Liver (tissue), 9 donors: Measurements from ENCODE around the gene ATG4B. TPM values are rescaled to one million over a fixed set of nuclear protein-coding genes. Genes with fewer than 3 reads are reported as not detected.
A peak's percentile ranks its signal among the peaks of the same experiment; 100 is the strongest.

Source experiments
- DNase-seq: peaks from one replicate; pipeline ENCODE4 v3.0.0-alpha.2; 2017; ENCODE audit warnings: low spot score
- H3K27ac ChIP-seq, 2 donors: one replicate each; pipeline ENCODE4 v1.7.0; 2013; ENCODE audit warnings: inconsistent platforms in 2 of 2, low read length in 2 of 2, control low read depth in 1 of 2, low read depth in 1 of 2, mild to moderate bottlenecking in 1 of 2
- H3K27me3 ChIP-seq, 4 donors: one replicate each; pipeline versions ENCODE4 v1.6.1 to v1.7.0; 2013; ENCODE audit warnings: low read length in 3 of 4, inconsistent platforms in 1 of 4, mild to moderate bottlenecking in 1 of 4, moderate library complexity in 1 of 4; ENCODE audit not compliant: control insufficient read depth in 4 of 4, insufficient read depth in 4 of 4
- H3K36me3 ChIP-seq, 4 donors: one replicate each; pipeline versions ENCODE4 v1.6.1 to v1.7.0; 2013; ENCODE audit warnings: low read length in 3 of 4, mild to moderate bottlenecking in 3 of 4, low read depth in 1 of 4, moderate library complexity in 1 of 4; ENCODE audit not compliant: control insufficient read depth in 4 of 4, insufficient read depth in 3 of 4
- H3K4me1 ChIP-seq, 4 donors: one replicate each; pipeline versions ENCODE4 v1.6.1 to v1.7.0; 2013; ENCODE audit warnings: low read length in 3 of 4, mild to moderate bottlenecking in 3 of 4, moderate library complexity in 1 of 4; ENCODE audit not compliant: control insufficient read depth in 4 of 4, insufficient read depth in 4 of 4
- H3K4me3 ChIP-seq, 3 donors: one replicate each; pipeline versions ENCODE4 v1.6.1 to v1.7.0; 2013; ENCODE audit warnings: low read length in 3 of 3, control low read depth in 1 of 3, low read depth in 1 of 3, mild to moderate bottlenecking in 1 of 3
- H3K9ac ChIP-seq, 2 donors: one replicate each; pipeline ENCODE4 v1.7.0; 2013; ENCODE audit warnings: low read length in 2 of 2, mild to moderate bottlenecking in 2 of 2, moderate library complexity in 2 of 2, control low read depth in 1 of 2, low read depth in 1 of 2
- H3K9me3 ChIP-seq, 4 donors: one replicate each; pipeline versions ENCODE4 v1.6.1 to v1.7.0; 2013; ENCODE audit warnings: low read length in 3 of 4; ENCODE audit not compliant: control insufficient read depth in 4 of 4
- ATF3 ChIP-seq: IDR thresholded peaks from 2 replicates; pipeline ENCODE4 v1.6.1; 2016; ENCODE audit warnings: antibody characterized with exemption
- EGR1 ChIP-seq, 2 donors: IDR thresholded peaks; 2 replicates each; pipeline ENCODE4 v1.6.1; 2016 to 2018; ENCODE audit warnings: antibody characterized with exemption in 2 of 2, low read depth in 2 of 2
- FOXA1 ChIP-seq: IDR thresholded peaks from 2 replicates; pipeline ENCODE4 v1.6.1; 2016; ENCODE audit warnings: antibody characterized with exemption
- GABPA ChIP-seq, 2 donors: IDR thresholded peaks in 1 of 2; conservative IDR thresholded peaks in 1 of 2; 2 replicates each; pipeline ENCODE4 v1.6.1; 2016; ENCODE audit warnings: antibody characterized with exemption in 2 of 2, mild to moderate bottlenecking in 1 of 2, moderate library complexity in 1 of 2
- HNF4A ChIP-seq, 2 donors: conservative IDR thresholded peaks; 2 replicates each; pipeline ENCODE4 v1.6.1; 2016; ENCODE audit warnings: antibody characterized with exemption in 2 of 2, mild to moderate bottlenecking in 2 of 2
- HNF4G ChIP-seq: IDR thresholded peaks from 2 replicates; pipeline ENCODE4 v1.6.1; 2016; ENCODE audit warnings: antibody characterized with exemption
- JUND ChIP-seq, 2 donors: IDR thresholded peaks; 2 replicates each; pipeline ENCODE4 v1.6.1; 2016; ENCODE audit warnings: antibody characterized with exemption in 2 of 2
- NR2F2 ChIP-seq: IDR thresholded peaks from 2 replicates; pipeline ENCODE4 v1.6.1; 2016; ENCODE audit warnings: antibody characterized with exemption
- RAD21 ChIP-seq, 2 donors: IDR thresholded peaks; 2 replicates each; pipeline ENCODE4 v1.6.1; 2016; ENCODE audit warnings: antibody characterized with exemption in 2 of 2, mild to moderate bottlenecking in 2 of 2
- RXRA ChIP-seq, 2 donors: IDR thresholded peaks; 2 replicates each; pipeline ENCODE4 v1.6.1; 2017 to 2018; ENCODE audit warnings: antibody characterized with exemption in 2 of 2, mild to moderate bottlenecking in 1 of 2
- TAF1 ChIP-seq: conservative IDR thresholded peaks from 2 replicates; pipeline ENCODE4 v1.6.1; 2016; ENCODE audit warnings: antibody characterized with exemption, mild to moderate bottlenecking
- WGBS: extraction: QIAGEN DNeasy Blood & Tissue Kit; methylation state at CpG from one replicate; pipeline ENCODE4 v1.1.7; 2013; 5-methylcytosine and 5-hydroxymethylcytosine counted together
- polyA plus RNA-seq, 2 donors: library from polyadenylated mRNA; stranded (reverse) in 1 of 2; unstranded in 1 of 2; fragments of 200-250 nt in 1 of 2; fragments of >200 nt in 1 of 2; fragmentation: Nextera tagmentation in 1 of 2; extraction: Ambion mirVana in 1 of 2; gene quantifications; one replicate each; pipeline versions ENCODE4 v1.2.1 to v1.2.3, GENCODE V29; 2013 to 2015
- total RNA-seq, 2 donors: library from RNA; depleted of rRNA; stranded (reverse); fragments of >200 nt; gene quantifications; one replicate each; pipeline ENCODE4 v1.2.3, GENCODE V29; 2014
- TF ChIP-seq, protein P1 (sequence below): IDR thresholded peaks from 2 replicates; pipeline ENCODE4 v1.6.1; 2016; ENCODE audit warnings: antibody characterized with exemption, mild to moderate bottlenecking
- TF ChIP-seq, protein P2 (sequence below): fragments of 150-350 bp; IDR thresholded peaks from 2 replicates; pipeline ENCODE4 v1.5.1; 2017; ENCODE audit warnings: improper control_type of control experiment, low read depth, low read length; ENCODE audit not compliant: missing input control
- TF ChIP-seq, protein P3 (sequence below): IDR thresholded peaks from 2 replicates; pipeline ENCODE4 v1.6.1; 2016; ENCODE audit warnings: antibody characterized with exemption
- donor health status: healthy.
- donor health status: healthy.
- donor health status: healthy.
- donor health status: healthy.
- donor health status: healthy.

The ATG4B gene
- total and polyA plus RNA-seq, 4 donors, result 31.0 to 50.3 (median 37.7) TPM

DNA sequence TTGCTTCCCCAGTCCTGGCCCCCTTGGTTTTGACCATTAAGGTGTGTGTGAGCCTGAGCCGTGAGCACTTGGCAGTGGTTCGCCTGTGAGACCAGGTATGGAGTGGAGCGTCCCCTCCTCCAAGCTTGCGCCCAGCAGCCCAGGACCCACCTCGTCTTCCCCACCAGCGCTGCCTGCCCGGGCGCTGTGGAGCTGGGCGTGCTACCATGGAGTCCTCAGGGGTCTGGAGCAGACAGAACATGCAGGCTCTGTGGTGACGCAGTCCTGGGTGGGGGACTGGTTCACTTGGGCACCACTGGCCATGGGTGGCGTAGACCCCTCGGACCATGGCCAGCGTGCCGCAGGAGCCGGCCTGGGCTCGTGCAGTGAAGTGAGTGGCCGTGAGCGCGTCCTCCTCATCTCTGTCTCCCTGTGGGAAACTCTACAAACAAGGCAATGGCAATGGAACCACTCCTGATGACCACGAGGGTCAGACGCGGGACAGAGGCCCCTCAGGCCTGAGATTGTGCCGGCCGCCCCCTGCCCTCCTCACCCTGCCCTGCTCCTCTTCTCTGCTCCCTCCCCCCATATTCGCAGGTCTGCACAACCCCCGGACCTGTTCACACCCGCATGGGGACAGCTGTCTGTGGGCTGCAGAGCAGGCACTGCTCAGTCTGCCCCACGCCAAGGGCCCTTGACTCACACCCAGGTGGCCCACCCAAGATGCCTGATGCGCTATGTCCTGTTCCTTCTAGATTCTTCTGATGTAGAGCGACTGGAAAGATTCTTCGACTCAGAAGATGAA, 34.2 kb downstream of the ATG4B start:
- Histone ChIP-seq H3K4me1 (peaks cover 0 to 9% (median 0%) of the 10 kb centered on the region in 4 donors), H3K9me3 (no peaks in the 10 kb centered on the region), H3K4me3 (no peak overlapping the region), H3K27me3 (no peaks in the 10 kb centered on the region), H3K27ac (no peak overlapping the region), H3K9ac (no peak overlapping the region), H3K36me3 (peaks cover 2 to 50% (median 13%) of the 10 kb centered on the region in 4 donors)
- WGBS, result 97% methylated on average over 31 of the region's 31 CpGs
- DNase-seq, result no peak
- TF ChIP-seq, protein P1, sequence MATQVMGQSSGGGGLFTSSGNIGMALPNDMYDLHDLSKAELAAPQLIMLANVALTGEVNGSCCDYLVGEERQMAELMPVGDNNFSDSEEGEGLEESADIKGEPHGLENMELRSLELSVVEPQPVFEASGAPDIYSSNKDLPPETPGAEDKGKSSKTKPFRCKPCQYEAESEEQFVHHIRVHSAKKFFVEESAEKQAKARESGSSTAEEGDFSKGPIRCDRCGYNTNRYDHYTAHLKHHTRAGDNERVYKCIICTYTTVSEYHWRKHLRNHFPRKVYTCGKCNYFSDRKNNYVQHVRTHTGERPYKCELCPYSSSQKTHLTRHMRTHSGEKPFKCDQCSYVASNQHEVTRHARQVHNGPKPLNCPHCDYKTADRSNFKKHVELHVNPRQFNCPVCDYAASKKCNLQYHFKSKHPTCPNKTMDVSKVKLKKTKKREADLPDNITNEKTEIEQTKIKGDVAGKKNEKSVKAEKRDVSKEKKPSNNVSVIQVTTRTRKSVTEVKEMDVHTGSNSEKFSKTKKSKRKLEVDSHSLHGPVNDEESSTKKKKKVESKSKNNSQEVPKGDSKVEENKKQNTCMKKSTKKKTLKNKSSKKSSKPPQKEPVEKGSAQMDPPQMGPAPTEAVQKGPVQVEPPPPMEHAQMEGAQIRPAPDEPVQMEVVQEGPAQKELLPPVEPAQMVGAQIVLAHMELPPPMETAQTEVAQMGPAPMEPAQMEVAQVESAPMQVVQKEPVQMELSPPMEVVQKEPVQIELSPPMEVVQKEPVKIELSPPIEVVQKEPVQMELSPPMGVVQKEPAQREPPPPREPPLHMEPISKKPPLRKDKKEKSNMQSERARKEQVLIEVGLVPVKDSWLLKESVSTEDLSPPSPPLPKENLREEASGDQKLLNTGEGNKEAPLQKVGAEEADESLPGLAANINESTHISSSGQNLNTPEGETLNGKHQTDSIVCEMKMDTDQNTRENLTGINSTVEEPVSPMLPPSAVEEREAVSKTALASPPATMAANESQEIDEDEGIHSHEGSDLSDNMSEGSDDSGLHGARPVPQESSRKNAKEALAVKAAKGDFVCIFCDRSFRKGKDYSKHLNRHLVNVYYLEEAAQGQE, result no peak
- TF ChIP-seq JUND (IDR thresholded peaks at IDR 0.05), result no peak
- TF ChIP-seq GABPA (IDR thresholded peaks at IDR 0.05 in 1 of 2, conservative IDR thresholded peaks at IDR 0.05 in 1 of 2), result no peak
- no peak for TF ChIP-seq NR2F2
- no peak for TF ChIP-seq FOXA1
- TF ChIP-seq, protein P2, sequence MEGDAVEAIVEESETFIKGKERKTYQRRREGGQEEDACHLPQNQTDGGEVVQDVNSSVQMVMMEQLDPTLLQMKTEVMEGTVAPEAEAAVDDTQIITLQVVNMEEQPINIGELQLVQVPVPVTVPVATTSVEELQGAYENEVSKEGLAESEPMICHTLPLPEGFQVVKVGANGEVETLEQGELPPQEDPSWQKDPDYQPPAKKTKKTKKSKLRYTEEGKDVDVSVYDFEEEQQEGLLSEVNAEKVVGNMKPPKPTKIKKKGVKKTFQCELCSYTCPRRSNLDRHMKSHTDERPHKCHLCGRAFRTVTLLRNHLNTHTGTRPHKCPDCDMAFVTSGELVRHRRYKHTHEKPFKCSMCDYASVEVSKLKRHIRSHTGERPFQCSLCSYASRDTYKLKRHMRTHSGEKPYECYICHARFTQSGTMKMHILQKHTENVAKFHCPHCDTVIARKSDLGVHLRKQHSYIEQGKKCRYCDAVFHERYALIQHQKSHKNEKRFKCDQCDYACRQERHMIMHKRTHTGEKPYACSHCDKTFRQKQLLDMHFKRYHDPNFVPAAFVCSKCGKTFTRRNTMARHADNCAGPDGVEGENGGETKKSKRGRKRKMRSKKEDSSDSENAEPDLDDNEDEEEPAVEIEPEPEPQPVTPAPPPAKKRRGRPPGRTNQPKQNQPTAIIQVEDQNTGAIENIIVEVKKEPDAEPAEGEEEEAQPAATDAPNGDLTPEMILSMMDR, result no peak
- no peak for TF ChIP-seq HNF4A (conservative IDR thresholded peaks at IDR 0.05)
- no peak for TF ChIP-seq ATF3
- no peak for TF ChIP-seq EGR1 (IDR thresholded peaks at IDR 0.05; ENCODE audit: low read depth in 2 of 2)
- TF ChIP-seq RXRA (IDR thresholded peaks at IDR 0.05), result no peak
- TF ChIP-seq RAD21 (IDR thresholded peaks at IDR 0.05), result no peak
- TF ChIP-seq TAF1, result no peak

DNA sequence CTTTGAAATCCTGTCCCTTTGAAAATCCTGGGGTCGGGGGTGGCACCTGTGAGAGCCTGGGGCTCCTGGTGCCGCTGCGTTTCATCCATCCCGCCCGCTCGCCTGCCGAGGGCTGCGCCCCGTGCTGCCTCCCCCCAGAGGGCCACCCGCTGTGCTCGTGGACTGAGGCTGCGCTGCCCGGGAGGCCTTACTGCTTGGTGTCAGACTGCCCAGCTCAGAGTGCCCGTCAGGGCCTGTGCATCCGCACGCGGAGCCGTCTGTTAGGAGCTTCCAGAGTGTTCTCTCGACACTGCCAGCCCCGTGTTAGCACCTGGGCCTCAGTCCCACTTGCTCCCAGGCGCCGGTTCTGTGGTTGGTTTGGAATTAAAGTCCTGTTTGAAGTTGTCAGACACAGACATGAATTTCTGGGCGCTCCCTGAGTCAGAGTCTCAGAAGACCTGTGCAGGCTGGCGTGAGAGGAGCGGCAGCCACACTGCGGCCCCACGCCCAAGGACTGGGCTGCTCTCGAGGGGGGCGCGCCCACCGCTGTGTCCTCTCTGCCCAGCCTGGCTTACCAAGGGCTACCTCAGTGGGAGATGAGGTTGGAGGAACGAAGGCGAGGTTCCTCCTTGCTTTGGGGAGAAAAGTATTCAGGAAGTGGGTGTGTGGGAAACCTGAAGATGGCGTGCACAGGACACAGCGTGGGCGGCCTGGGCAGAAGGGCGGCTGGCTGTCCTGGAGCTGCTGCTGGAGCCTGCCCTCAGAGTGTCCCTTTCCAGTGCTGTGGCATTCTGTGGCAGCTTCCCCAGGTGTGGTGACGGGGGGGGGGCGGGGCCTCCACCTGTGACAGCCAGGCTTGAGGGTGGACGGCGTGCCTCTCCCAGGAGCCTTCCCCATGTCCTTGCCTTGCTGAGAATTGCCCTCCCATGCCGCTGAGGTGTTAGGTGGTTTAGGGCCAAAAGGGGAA, 35.0 kb downstream of the ATG4B start:
- Histone ChIP-seq H3K27me3 (no peaks in the 10 kb centered on the region), H3K36me3 (peaks cover 2 to 50% (median 13%) of the 10 kb centered on the region in 4 donors), H3K4me3 (no peak overlapping the region), H3K9ac (no peak overlapping the region), H3K9me3 (no peaks in the 10 kb centered on the region), H3K27ac (peak overlapping the region in 1 of 2 donors; percentile 44), H3K4me1 (peaks cover 0 to 9% (median 0%) of the 10 kb centered on the region in 4 donors)
- no peak for DNase-seq
- WGBS, result 95% methylated on average over 42 of the region's 42 CpGs
- TF ChIP-seq, protein P3, sequence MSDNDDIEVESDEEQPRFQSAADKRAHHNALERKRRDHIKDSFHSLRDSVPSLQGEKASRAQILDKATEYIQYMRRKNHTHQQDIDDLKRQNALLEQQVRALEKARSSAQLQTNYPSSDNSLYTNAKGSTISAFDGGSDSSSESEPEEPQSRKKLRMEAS, result no peak
- TF ChIP-seq, protein P2, result no peak
- TF ChIP-seq JUND (IDR thresholded peaks at IDR 0.05), result no peak
- TF ChIP-seq FOXA1, result no peak
- TF ChIP-seq HNF4A (conservative IDR thresholded peaks at IDR 0.05), result no peak
- TF ChIP-seq EGR1 (IDR thresholded peaks at IDR 0.05; ENCODE audit: low read depth in 2 of 2), result no peak
- no peak for TF ChIP-seq HNF4G
- no peak for TF ChIP-seq RAD21 (IDR thresholded peaks at IDR 0.05)
- TF ChIP-seq ATF3, result no peak
- no peak for TF ChIP-seq RXRA (IDR thresholded peaks at IDR 0.05)
- TF ChIP-seq, protein P1, result no peak
